ENCODE data around the gene WDR93. TPM values are rescaled to one million over a fixed set of nuclear protein-coding genes. Genes with fewer than 3 reads are reported as not detected.
A peak's percentile ranks its signal among the peaks of the same experiment; 100 is the strongest.

Gene WDR93
- total RNA-seq, 2 experiments from 2014 or later, result not detected

- Mint-ChIP-seq H3K4me1 (ENCODE audit: low read depth) (peaks cover 2% of the 10 kb centered on the region), H3K27ac (no peak overlapping the region), H3K27me3 (ENCODE audit: low read depth) (peaks cover 4% of the 10 kb centered on the region), H3K4me3 (no peak overlapping the region), H3K9me3 (ENCODE audit: insufficient read depth) (no peaks in the 10 kb centered on the region), H3K36me3 (ENCODE audit: low read depth) (no peaks in the 10 kb centered on the region)
- CTCF ChIA-PET, result no interaction called here
- ATAC-seq (no peak), DNase-seq (no peak)
- POLR2A ChIA-PET, result no interaction called here
Measured at GRCh38 chr15:89745131-89745530, 54.5 kb downstream of the WDR93 start.

- no peak overlapping the region for H3K27ac Mint-ChIP-seq
- DNase-seq, result no peak
- CTCF ChIA-PET, result no interaction called here
- no peaks in the 10 kb centered on the region for H3K9me3 Mint-ChIP-seq (ENCODE audit: insufficient read depth)
- ATAC-seq, result no peak
- POLR2A ChIA-PET, result no interaction called here
- no peaks in the 10 kb centered on the region for H3K36me3 Mint-ChIP-seq (ENCODE audit: low read depth)
- no peak overlapping the region for H3K4me3 Mint-ChIP-seq
- peaks cover 4% of the 10 kb centered on the region for H3K27me3 Mint-ChIP-seq (ENCODE audit: low read depth)
- H3K4me1 Mint-ChIP-seq (ENCODE audit: low read depth), result no peaks in the 10 kb centered on the region
Measured at GRCh38 chr15:89745768-89746167, 55.2 kb downstream of the WDR93 start.

DNA sequence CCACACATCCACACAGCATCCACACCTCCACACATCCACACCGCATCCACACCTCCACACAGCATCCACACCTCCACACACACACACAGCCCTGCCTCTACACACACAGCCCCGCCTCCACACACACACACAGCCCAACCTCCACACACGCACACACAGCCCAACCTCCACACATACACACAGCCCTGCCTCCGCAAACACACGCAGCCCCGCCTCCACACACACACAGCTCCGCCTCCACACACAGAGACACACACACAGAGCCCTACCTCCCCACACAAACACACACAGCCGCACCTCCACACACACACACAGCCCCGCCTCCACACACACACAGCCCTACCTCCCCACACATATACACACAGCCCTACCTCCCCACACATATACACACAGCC is 55.8 kb downstream of the WDR93 start:
- ChIA-PET CTCF (no interaction called here), POLR2A (no interaction called here)
- DNase-seq (no peak), ATAC-seq (no peak)
- H3K9me3 Mint-ChIP-seq (ENCODE audit: insufficient read depth), result no peaks in the 10 kb centered on the region
- no peak overlapping the region for H3K4me3 Mint-ChIP-seq
- no peaks in the 10 kb centered on the region for H3K36me3 Mint-ChIP-seq (ENCODE audit: low read depth)
- peaks cover 4% of the 10 kb centered on the region for H3K27me3 Mint-ChIP-seq (ENCODE audit: low read depth)
- no peak overlapping the region for H3K27ac Mint-ChIP-seq
- H3K4me1 Mint-ChIP-seq (ENCODE audit: low read depth), result no peaks in the 10 kb centered on the region

- CTCF ChIA-PET, result interaction anchor here (1.4 to 3.2 kb wide), 2 partner anchors 7 to 13 kb away, joined by 4 to 21 read pairs; no protein-coding TSS in a partner anchor
- ATAC-seq, result no peak
- H3K9me3 Mint-ChIP-seq (ENCODE audit: insufficient read depth), result no peaks in the 10 kb centered on the region
- POLR2A ChIA-PET, result no interaction called here
- H3K36me3 Mint-ChIP-seq (ENCODE audit: low read depth), result no peaks in the 10 kb centered on the region
- peaks cover 12% of the 10 kb centered on the region for H3K27me3 Mint-ChIP-seq (ENCODE audit: low read depth)
- no peak overlapping the region for H3K27ac Mint-ChIP-seq
- H3K4me3 Mint-ChIP-seq, result no peak overlapping the region
- H3K4me1 Mint-ChIP-seq (ENCODE audit: low read depth), result no peaks in the 10 kb centered on the region
- DNase-seq, result no peak
Measured at GRCh38 chr15:89747708-89748682, 57.4 kb downstream of the WDR93 start.

DNA sequence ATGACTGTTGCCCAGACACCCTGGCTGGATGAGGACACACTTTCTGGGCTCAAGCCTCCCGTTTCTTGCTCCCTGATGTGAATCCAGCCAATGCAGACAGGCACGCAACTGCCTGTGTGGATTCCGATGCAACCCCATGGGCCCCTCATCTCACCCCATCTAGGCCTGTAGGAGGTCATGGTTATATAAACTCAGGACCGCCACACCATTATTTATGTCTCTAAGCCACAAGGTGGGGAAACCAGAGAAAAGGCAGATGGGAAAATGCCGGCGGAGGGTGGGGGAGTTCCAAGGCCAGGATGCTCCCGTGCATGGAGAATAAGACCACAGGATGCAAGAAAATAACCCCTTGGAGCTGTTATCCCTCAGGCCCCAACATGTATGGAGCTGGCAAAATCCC is 58.4 kb downstream of the WDR93 start:
- H3K4me3 Mint-ChIP-seq, result no peak overlapping the region
- no peaks in the 10 kb centered on the region for H3K9me3 Mint-ChIP-seq (ENCODE audit: insufficient read depth)
- DNase-seq (no peak), ATAC-seq (no peak)
- no peaks in the 10 kb centered on the region for H3K36me3 Mint-ChIP-seq (ENCODE audit: low read depth)
- ChIA-PET POLR2A (no interaction called here), CTCF (interaction anchor here (1.4 to 3.2 kb wide), 2 partner anchors 9 to 12 kb away, joined by 4 to 21 read pairs; no protein-coding TSS in a partner anchor)
- no peaks in the 10 kb centered on the region for H3K4me1 Mint-ChIP-seq (ENCODE audit: low read depth)
- peaks cover 15% of the 10 kb centered on the region for H3K27me3 Mint-ChIP-seq (ENCODE audit: low read depth)
- H3K27ac Mint-ChIP-seq, result no peak overlapping the region

DNA sequence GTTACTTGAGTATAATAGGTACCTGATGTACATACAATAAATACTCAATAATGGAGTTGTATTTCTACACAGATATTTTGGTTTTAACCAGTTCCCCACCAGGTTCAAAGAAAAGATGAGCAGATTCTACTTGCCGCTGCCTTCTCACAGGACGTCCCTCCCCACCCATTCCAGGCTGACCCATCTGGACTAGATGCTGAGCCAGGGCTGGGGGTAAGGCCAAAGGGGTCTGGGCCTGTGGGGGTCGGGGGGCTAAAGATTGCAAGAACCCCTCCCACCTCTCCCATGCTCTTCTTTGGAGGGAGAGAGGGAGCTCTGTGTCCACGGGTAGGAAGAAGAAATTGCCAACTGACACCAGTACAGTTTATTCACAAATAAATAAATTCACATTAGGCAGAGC is 58.9 kb downstream of the WDR93 start:
- no peak for ATAC-seq
- Mint-ChIP-seq H3K9me3 (ENCODE audit: insufficient read depth) (no peaks in the 10 kb centered on the region), H3K27me3 (ENCODE audit: low read depth) (peaks cover 17% of the 10 kb centered on the region), H3K36me3 (ENCODE audit: low read depth) (no peaks in the 10 kb centered on the region), H3K4me1 (ENCODE audit: low read depth) (no peaks in the 10 kb centered on the region), H3K27ac (no peak overlapping the region), H3K4me3 (peak overlapping the region; percentile 69)
- ChIA-PET POLR2A (no interaction called here), CTCF (interaction anchor here (1.4 to 3.2 kb wide), 2 partner anchors 9 to 12 kb away, joined by 4 to 21 read pairs; no protein-coding TSS in a partner anchor)
- no peak for DNase-seq

GRCh38 chr15:89749951-89750559 is 59.4 kb downstream of the WDR93 start:
- peaks cover 21% of the 10 kb centered on the region for H3K27me3 Mint-ChIP-seq (ENCODE audit: low read depth)
- ATAC-seq, result peak; percentile 7
- H3K36me3 Mint-ChIP-seq (ENCODE audit: low read depth), result no peaks in the 10 kb centered on the region
- ChIA-PET POLR2A (no interaction called here), CTCF (interaction anchor here (0.9 to 3.7 kb wide), 4 partner anchors 10 to 127 kb away, joined by 4 to 32 read pairs (median 16); no protein-coding TSS in a partner anchor)
- H3K4me1 Mint-ChIP-seq (ENCODE audit: low read depth), result no peaks in the 10 kb centered on the region
- peak overlapping the region; percentile 55 for H3K27ac Mint-ChIP-seq
- H3K9me3 Mint-ChIP-seq (ENCODE audit: insufficient read depth), result no peaks in the 10 kb centered on the region
- H3K4me3 Mint-ChIP-seq, result peak overlapping the region; percentile 69
- no peak for DNase-seq

- CTCF ChIA-PET, result interaction anchor here (0.9 to 3.7 kb wide), 4 partner anchors 10 to 126 kb away, joined by 4 to 32 read pairs (median 16); no protein-coding TSS in a partner anchor
- Mint-ChIP-seq H3K9me3 (ENCODE audit: insufficient read depth) (no peaks in the 10 kb centered on the region), H3K4me3 (peak within 1 kb of the TSS; percentile 69), H3K27me3 (ENCODE audit: low read depth) (peaks cover 24% of the 10 kb centered on the region), H3K36me3 (ENCODE audit: low read depth) (no peaks in the 10 kb centered on the region), H3K27ac (peak within 1 kb of the TSS; percentile 64), H3K4me1 (ENCODE audit: low read depth) (no peaks in the 10 kb centered on the region)
- POLR2A ChIA-PET, result no interaction called here
- DNase-seq, result peak; percentile 90
- ATAC-seq, result peak; percentile 96
Measured at GRCh38 chr15:89750560-89751542, 60.2 kb downstream of the WDR93 start, which contains the start of gene MESP1. TSS of gene MESP1 (minus strand) at chr15:89751249. CDS start at chr15:89751231, 18 bp downstream.

DNA sequence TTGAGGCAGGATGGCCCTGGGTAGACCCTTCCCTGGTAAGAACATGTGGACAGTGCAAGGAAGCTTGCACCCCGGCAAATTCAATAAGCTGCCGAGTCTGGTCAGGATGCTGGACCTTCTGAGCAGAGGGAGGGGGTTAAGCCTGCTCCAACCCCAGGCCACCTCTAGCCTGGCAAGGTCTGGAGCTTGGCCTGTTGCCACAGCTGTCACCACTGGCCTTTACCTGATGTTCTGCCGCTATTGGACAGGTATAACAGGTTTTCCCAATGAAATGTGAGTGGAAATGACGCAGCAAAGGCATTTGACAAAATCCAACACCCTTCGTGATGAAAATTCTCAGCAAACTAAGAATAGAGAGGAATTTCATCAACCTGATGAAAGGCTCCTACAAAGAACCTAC is 61.1 kb downstream of the WDR93 start:
- H3K4me3 Mint-ChIP-seq, result no peak overlapping the region
- POLR2A ChIA-PET, result interaction anchor here (1.3 kb wide), 1 partner anchor 142 kb away, joined by 5 read pairs; the partner anchor contains the start of gene AP3S2
- H3K27me3 Mint-ChIP-seq (ENCODE audit: low read depth), result peaks cover 27% of the 10 kb centered on the region
- H3K4me1 Mint-ChIP-seq (ENCODE audit: low read depth), result no peaks in the 10 kb centered on the region
- DNase-seq (no peak), ATAC-seq (no peak)
- CTCF ChIA-PET, result interaction anchor here (1.7 to 4.3 kb wide), 3 partner anchors 9 to 123 kb away, joined by 5 to 32 read pairs (median 23); no protein-coding TSS in a partner anchor
- H3K27ac Mint-ChIP-seq, result no peak overlapping the region
- no peaks in the 10 kb centered on the region for H3K36me3 Mint-ChIP-seq (ENCODE audit: low read depth)
- no peaks in the 10 kb centered on the region for H3K9me3 Mint-ChIP-seq (ENCODE audit: insufficient read depth)

DNA sequence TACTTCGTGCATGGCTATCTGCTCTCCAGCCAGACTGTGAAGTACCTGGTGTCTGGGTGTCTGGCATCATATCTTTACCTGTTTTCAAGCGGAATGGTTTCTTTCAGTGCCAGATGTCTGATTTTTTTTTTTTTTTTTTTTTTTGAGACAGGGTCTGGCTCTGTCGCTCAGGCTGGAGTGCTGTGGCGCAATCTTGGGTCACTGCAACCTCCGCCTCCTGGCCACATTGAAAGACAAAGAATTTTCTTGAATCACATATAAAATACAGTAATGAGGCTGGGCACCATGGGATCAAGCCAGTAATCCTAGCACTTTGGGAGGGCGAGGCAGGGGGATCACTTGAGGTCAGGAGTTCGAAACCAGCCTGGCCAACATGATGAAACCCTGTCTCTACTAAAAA is 63.2 kb downstream of the WDR93 start:
- Mint-ChIP-seq H3K4me1 (ENCODE audit: low read depth) (no peaks in the 10 kb centered on the region), H3K27ac (no peak overlapping the region), H3K9me3 (ENCODE audit: insufficient read depth) (no peaks in the 10 kb centered on the region), H3K27me3 (ENCODE audit: low read depth) (peaks cover 27% of the 10 kb centered on the region), H3K4me3 (no peak overlapping the region), H3K36me3 (ENCODE audit: low read depth) (no peaks in the 10 kb centered on the region)
- ATAC-seq (no peak), DNase-seq (no peak)
- CTCF ChIA-PET, result interaction anchor here (0.7 to 4.3 kb wide), 4 partner anchors 13 to 121 kb away, joined by 4 to 23 read pairs (median 4); no protein-coding TSS in a partner anchor
- POLR2A ChIA-PET, result no interaction called here
